Ascending aorta (tissue), 2 donors: ENCODE measurements around the gene OLFML2A. TPM values are rescaled to one million over a fixed set of nuclear protein-coding genes. Genes with fewer than 3 reads are reported as not detected.

Experiments
- DNase-seq, 2 donors: peaks; one replicate each; pipeline ENCODE4 v3.0.0-alpha.2; 2019; ENCODE audit warnings: low spot score in 2 of 2
- H3K27ac ChIP-seq, 2 donors: fragments of 200-600 bp; sonication (generic); one replicate each; pipeline ENCODE4 v1.5.1; 2016 to 2017; ENCODE audit warnings: mild to moderate bottlenecking in 1 of 2
- H3K27me3 ChIP-seq: fragments of 200-600 bp; sonication (generic); one replicate; pipeline ENCODE4 v1.5.1; 2017
- H3K36me3 ChIP-seq, 2 donors: fragments of 200-600 bp; sonication (generic); one replicate each; pipeline ENCODE4 v1.5.1; 2016
- H3K4me1 ChIP-seq, 2 donors: fragments of 200-600 bp; sonication (generic); one replicate each; pipeline ENCODE4 v1.5.1; 2016 to 2017; ENCODE audit warnings: mild to moderate bottlenecking in 1 of 2
- H3K4me3 ChIP-seq, 2 donors: fragments of 200-600 bp; sonication (generic); one replicate each; pipeline ENCODE4 v1.5.1; 2016 to 2017; ENCODE audit warnings: mild to moderate bottlenecking in 1 of 2
- H3K9me3 ChIP-seq, 2 donors: fragments of 200-600 bp; sonication (generic); one replicate each; pipeline ENCODE4 v1.5.1; 2016
- intact Hi-C: fragments of 100-400 bp; cut with DNase I; formaldehyde crosslinking; loops from one replicate; pipeline ENCODE4 v1.15.1; 2023
- total RNA-seq: library from RNA; depleted of rRNA; stranded (reverse); fragments of >200 nt; gene quantifications from one replicate; pipeline ENCODE4 v1.1.0, GENCODE V29; 2016
- TF ChIP-seq, protein P1 (sequence below), 3 experiments: fragments of 200-600 bp in 2 of 3; fragments of 450-650 bp in 1 of 3; sonication (generic) in 2 of 3; IDR thresholded peaks; one replicate each; pipeline ENCODE4 v1.5.1; 2016 to 2019; ENCODE audit warnings: antibody characterized with exemption in 3 of 3, mild to moderate bottlenecking in 1 of 3, moderate library complexity in 1 of 3

The OLFML2A gene
- total RNA-seq, 1 donor from 2014 or later, result 129 TPM

DNA sequence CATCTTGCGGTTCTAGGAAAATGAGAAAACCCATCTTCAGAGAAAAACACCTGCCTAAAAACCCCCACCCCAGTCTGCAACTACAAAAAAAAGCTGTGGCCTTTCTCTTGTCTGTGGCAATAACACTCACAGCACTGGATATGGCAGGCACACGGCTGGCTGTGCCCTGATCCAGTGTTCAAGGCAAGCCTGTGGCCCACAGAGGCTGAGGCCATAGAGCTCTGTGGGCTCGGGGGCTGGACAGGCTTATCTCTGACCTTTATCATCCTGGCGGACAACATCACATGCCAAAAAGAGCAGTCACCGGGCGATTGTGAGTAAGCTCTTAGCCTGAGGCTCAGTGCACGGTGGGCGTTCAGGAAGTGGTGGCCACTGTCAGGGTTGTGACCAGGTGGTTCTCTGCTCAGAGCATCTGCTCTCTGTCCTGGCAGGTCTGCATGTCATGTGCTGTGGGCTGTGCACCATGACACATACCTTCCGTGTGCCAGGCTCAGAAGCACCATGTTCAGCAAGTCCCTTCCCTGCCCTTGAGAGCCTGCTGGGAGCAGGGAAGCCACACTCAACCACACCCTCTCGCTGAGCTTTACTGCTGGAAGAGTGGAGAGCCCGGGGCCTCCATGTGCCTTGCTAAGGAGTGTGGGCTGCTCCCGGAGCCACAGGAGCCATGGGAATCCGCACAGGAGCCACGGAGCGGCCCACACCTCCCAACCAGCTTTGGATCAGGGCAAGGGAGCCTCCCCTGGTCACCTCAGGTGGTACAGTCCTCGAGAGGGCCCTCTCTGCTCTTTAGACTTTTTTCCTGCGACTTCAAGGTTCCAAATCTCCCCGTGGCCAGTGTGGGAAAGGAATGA lies 41.7 kb downstream of the OLFML2A start:
- Histone ChIP-seq H3K4me1 (no peaks in the 10 kb centered on the region), H3K36me3 (no peaks in the 10 kb centered on the region), H3K27me3 (no peaks in the 10 kb centered on the region), H3K4me3 (no peak overlapping the region), H3K9me3 (no peaks in the 10 kb centered on the region), H3K27ac (no peak overlapping the region)
- intact Hi-C loops, result loop anchor here (10.0 kb wide), 1 partner anchor 314 kb away; the partner anchor contains the start of gene NR5A1
- DNase-seq, result no peak
- TF ChIP-seq, protein P1, sequence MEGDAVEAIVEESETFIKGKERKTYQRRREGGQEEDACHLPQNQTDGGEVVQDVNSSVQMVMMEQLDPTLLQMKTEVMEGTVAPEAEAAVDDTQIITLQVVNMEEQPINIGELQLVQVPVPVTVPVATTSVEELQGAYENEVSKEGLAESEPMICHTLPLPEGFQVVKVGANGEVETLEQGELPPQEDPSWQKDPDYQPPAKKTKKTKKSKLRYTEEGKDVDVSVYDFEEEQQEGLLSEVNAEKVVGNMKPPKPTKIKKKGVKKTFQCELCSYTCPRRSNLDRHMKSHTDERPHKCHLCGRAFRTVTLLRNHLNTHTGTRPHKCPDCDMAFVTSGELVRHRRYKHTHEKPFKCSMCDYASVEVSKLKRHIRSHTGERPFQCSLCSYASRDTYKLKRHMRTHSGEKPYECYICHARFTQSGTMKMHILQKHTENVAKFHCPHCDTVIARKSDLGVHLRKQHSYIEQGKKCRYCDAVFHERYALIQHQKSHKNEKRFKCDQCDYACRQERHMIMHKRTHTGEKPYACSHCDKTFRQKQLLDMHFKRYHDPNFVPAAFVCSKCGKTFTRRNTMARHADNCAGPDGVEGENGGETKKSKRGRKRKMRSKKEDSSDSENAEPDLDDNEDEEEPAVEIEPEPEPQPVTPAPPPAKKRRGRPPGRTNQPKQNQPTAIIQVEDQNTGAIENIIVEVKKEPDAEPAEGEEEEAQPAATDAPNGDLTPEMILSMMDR (IDR thresholded peaks at IDR 0.05), result no peak

DNA sequence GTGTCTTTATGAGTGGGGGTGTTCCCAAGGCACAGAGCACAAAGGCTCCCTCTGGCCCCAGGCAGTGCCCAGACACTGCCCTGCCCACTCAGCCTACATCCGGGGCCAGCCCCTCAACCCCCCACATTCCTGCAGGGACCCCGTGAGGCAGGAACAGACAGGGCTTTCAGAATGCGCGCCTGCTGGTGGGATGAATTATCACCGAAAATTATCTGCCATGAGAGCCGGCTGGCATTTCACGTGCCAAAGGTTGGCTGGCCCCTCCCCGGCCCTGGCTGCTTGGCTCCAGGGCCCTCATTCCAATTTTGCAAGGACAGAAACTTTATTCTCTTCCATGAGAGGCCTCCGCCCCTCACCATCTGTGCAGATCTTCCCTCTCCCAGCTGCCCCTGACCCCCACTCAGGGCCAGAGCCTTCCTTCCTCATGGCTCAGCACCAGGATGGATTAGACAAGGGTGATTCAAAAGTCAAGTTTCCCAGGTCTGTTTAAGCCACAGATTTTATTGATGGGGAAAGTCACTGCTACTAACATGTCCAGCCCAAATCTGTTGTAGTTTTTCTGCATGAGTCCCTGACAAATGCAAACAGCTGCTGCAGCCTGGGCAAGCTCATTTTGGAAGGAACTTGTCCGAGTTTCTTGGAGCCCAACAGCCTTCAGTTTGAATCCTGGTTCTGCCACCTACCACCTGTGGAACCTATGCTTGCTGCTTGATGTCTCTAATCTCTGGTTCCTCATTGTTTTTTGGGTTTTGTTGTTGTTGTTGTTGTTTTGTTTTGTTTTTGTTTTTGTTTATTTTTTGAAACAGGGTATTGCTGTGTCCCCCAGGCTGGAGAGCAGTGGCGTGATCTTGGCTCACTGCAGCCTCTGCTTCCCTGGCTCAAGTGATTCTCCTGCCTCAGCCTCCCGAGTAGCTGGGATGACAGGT lies 44.0 kb downstream of the OLFML2A start:
- no peaks in the 10 kb centered on the region for H3K4me1 ChIP-seq
- no peak overlapping the region for H3K27ac ChIP-seq
- no peak for DNase-seq
- no peaks in the 10 kb centered on the region for H3K27me3 ChIP-seq
- H3K36me3 ChIP-seq, result no peaks in the 10 kb centered on the region
- intact Hi-C loops, result no loop called here
- H3K4me3 ChIP-seq, result no peak overlapping the region
- TF ChIP-seq, protein P1 (IDR thresholded peaks at IDR 0.05), result no peak
- H3K9me3 ChIP-seq, result no peaks in the 10 kb centered on the region

GRCh38 chr9:124828489-124829333 lies 51.8 kb downstream of the OLFML2A start:
- no peak overlapping the region for H3K27ac ChIP-seq
- no peaks in the 10 kb centered on the region for H3K9me3 ChIP-seq
- intact Hi-C loops, result no loop called here
- no peak overlapping the region for H3K4me3 ChIP-seq
- TF ChIP-seq, protein P1 (IDR thresholded peaks at IDR 0.05), result no peak
- no peak for DNase-seq
- peaks cover 0 to 2% of the 10 kb centered on the region in 2 donors for H3K4me1 ChIP-seq
- H3K36me3 ChIP-seq, result no peaks in the 10 kb centered on the region
- no peaks in the 10 kb centered on the region for H3K27me3 ChIP-seq

- Histone ChIP-seq H3K27ac (no peak overlapping the region), H3K4me3 (no peak overlapping the region), H3K4me1 (peaks cover 0 to 2% of the 10 kb centered on the region in 2 donors), H3K27me3 (no peaks in the 10 kb centered on the region), H3K9me3 (no peaks in the 10 kb centered on the region), H3K36me3 (no peaks in the 10 kb centered on the region)
- TF ChIP-seq, protein P1 (IDR thresholded peaks at IDR 0.05), result no peak
- DNase-seq, result no peak
- intact Hi-C loops, result no loop called here
Measured at GRCh38 chr9:124829334-124829669, 52.4 kb downstream of the OLFML2A start.

DNA sequence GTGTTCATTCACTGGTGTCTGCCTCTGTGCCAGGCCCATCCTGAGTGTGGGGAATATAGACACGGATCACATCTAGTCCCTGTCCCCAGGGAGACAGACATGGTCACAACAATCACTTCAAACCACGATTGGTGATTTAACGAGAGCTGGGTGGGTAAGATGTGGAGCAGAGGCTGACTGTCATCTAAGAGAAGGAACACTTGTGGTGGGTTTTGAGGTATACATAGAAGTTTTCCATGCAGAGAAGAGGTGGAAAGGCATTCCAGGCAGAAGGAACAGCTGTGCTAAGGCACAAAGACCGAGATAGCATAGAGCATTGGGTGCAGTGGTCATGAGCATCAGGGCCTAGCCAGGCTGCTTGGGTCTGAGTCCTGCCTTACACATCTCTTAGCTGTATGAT lies 53.7 kb downstream of the OLFML2A start:
- Histone ChIP-seq H3K36me3 (no peaks in the 10 kb centered on the region), H3K4me3 (no peak overlapping the region), H3K27me3 (no peaks in the 10 kb centered on the region), H3K4me1 (peaks cover 0 to 2% of the 10 kb centered on the region in 2 donors), H3K27ac (no peak overlapping the region), H3K9me3 (no peaks in the 10 kb centered on the region)
- TF ChIP-seq, protein P1 (IDR thresholded peaks at IDR 0.05), result no peak
- DNase-seq, result no peak
- intact Hi-C loops, result no loop called here
